Heart left ventricle (tissue), 13 donors: ENCODE measurements around the gene TBL1Y.

ENCODE experiments used
- CTCF ChIP-seq, 12 donors: fragments of 200-600 bp; sonication (generic) in 4 of 12; IDR thresholded peaks; one replicate each; pipeline versions ENCODE4 v1.5.0 to v1.8.0; 2018 to 2022; ENCODE audit warnings: antibody characterized with exemption in 12 of 12, mild to moderate bottlenecking in 5 of 12
- POLR2A ChIP-seq, 2 donors: fragments of 450-650 bp; IDR thresholded peaks; one replicate each; pipeline ENCODE4 v1.6.1; 2017; ENCODE audit warnings: antibody characterized with exemption in 2 of 2, mild to moderate bottlenecking in 2 of 2, moderate library complexity in 2 of 2
- donor health status: ischemic (EF 13 %, LVEDD 7.1; RV severe dilation, severe dysfunction).
- donor health status: DM: no; HTN: yes; CAD: no.
- donor health status: DM: no; HTN: no; CAD: no.
- donor health status: ischemic (EF 25% LVEDD 6.9; RV normal size, moderate dysfunction).
- donor health status: ischemic (EF 25% LVEDD 5.7; RV mildly dilated, moderate dysfunction).
- donor health status: ischemic (EF 35%, LVEDD 5.7; RV mildly dilated, moderate dysfunction).
- donor health status: nonischemic (EF 11% LVEDD 7.7; RV severe dilation, severe dysfunction).
- donor health status: DM: yes; HTN: yes; CAD: no.
- donor health status: PGD.
- donor health status: ischemic (EF 29% LVEDD 5.4; RV normal size, mild dysfunction).
- donor health status: nonischemic (EF 23%, LVEDD 6.1; RV moderate dilation, normal function).

GRCh38 chrY:6997503-6998066 is 87.1 kb downstream of the TBL1Y start:
- TF ChIP-seq CTCF (IDR thresholded peaks at IDR 0.05) (no peak), POLR2A (IDR thresholded peaks at IDR 0.05) (no peak)
